D721Med (cell line): ENCODE data around the gene AXIN2.

ENCODE experiments used
- DNase-seq: peaks from one replicate; pipeline ENCODE4 v3.0.0; 2011; ENCODE audit warnings: low spot score; ENCODE audit not compliant: insufficient read length
- FAIRE-seq: peaks from 2 replicates; lab custom pipeline; 2011; peaks lifted over from hg19 to GRCh38; lab: Jason Lieb, UNC
- CTCF ChIP-seq: IDR thresholded peaks from 2 replicates; pipeline ENCODE4 v1.5.1; 2012; ENCODE audit warnings: mild to moderate bottlenecking, control low read depth; ENCODE audit not compliant: insufficient read depth; ENCODE audit errors: missing control alignments

The AXIN2 gene

DNA sequence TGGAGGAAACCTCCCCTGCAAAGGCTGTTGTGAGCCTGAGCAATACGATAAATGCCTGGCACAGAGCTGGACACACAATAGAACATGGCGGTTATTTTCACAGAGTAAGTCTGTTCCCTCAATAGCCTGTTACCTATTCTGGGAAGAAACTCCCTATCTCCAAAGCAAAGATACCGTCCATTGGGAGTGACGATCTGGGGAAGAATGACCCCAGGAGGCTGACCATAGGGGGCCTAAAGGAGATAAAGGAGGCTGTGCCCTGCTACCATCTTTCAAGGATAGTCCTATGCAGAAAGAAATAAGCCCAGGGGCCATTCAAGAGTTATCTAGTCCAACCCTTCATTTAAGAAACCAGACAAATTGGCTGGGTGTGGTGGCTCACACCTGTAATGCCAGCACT, 4.1 kb upstream of the AXIN2 start:
- FAIRE-seq (no peak), DNase-seq (no peak)
- no peak for TF ChIP-seq CTCF

DNA sequence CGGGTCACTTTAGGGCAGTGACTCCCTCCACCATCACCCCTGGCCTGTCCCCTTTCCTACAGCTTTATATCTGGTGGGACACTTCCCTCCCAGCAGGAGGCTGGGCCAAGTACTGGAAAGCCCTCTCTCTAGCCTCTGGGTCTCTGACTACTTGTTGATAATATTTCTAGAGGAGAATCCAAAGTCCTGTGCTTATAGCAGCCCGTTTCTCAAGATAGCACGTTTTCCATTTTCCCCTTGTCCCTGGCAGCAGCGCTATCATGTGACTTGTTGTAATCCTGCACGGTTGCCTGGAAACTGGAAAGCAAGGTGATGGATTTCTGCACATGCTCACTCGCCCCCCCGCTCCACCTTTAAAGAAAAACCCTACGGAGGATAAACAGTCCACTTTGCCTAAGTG, 3.3 kb upstream of the AXIN2 start:
- DNase-seq (peak; percentile 63), FAIRE-seq (no peak)
- TF ChIP-seq CTCF = no peak

DNA sequence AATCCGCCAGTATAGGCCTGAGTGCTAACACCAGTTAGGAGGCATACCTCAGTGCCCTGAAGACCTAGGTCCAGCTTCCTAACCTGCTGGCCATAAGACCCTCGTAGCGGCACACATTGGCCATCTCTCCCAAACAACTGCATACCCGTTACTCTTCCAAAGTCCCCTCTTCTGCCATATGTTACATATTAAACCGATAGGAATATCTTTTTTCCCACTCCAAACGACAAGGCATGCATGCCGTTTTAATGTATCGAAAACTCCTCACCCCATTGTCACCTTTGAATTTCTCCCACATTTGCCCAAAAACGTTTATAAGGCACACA, 721 bp upstream of the AXIN2 start:
- FAIRE-seq (no peak), DNase-seq (no peak)
- TF ChIP-seq CTCF = no peak

GRCh38 chr17:65560628-65561451, 608 bp downstream of the AXIN2 start:
- TF ChIP-seq CTCF = no peak
- DNase-seq (no peak), FAIRE-seq (no peak)

GRCh38 chr17:65559804-65560627, 1.4 kb downstream of the AXIN2 start:
- DNase-seq (peak; percentile 48), FAIRE-seq (no peak)
- no peak for TF ChIP-seq CTCF

- no peak for TF ChIP-seq CTCF
- no peak for DNase-seq
- no peak for FAIRE-seq
These were observed 2.0 kb downstream of the AXIN2 start for GRCh38 chr17:65559461-65559803.
